Measurements from ENCODE around the gene WWTR1.

The WWTR1 gene

GRCh38 chr3:149534082-149534481 lies 123.7 kb downstream of the WWTR1 start:
- no peak for DNase-seq (ENCODE audit: low read depth)

DNA sequence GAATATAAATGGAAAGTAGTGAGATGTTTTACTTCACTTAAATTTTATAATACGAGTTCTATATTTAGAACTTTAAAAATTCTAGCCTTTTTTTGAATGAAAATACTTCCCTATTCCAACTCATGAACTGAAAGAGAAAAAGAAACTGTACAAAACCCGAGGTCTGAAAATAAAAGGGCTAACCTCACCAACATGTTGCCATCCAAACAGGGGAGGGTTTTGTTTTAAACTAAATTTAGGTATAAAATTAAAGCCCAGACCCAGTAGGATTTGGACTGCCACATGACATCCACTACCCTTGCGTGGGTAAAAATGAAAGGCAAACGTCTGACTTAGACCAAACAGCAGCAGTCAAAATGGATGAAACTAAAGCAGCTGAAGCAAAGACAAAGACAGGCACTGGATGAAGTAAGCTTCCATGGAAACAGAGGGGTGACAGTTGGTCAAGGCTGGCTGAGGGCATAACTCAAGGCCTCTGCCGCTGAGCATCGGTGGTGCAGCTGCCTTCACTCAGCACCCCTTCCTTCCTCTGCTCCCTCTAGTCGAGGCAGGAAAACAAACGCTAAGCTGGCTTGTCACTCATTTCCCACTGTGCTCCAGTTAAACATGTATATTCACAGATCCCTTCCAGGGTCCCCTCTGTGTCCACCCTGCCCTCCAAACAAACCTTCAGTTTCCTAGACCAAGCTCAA lies 125.2 kb downstream of the WWTR1 start:
- DNase-seq (ENCODE audit: low read depth), result no peak

DNA sequence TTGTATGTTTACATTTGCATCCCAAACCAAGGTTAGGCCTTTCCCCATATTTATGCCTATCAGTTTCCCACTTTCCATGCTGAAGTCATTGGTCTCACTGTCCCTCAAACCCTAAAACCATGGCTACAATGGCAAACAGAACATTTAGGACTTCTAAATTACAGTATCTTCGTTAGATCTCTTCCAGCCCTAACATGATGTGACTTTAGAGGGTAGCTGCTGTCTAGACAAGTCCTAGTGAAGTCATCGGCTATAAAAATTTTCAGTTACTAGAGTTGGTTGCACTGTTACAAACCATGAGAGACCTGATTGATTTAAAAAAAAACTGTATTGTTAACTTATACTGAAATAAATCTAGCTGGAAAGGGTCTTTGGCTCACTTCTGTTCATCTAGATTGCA lies 128.7 kb downstream of the WWTR1 start:
- no peak for DNase-seq (ENCODE audit: low read depth)

GRCh38 chr3:149528340-149528650 lies 129.5 kb downstream of the WWTR1 start:
- no peak for DNase-seq (ENCODE audit: low read depth)

DNA sequence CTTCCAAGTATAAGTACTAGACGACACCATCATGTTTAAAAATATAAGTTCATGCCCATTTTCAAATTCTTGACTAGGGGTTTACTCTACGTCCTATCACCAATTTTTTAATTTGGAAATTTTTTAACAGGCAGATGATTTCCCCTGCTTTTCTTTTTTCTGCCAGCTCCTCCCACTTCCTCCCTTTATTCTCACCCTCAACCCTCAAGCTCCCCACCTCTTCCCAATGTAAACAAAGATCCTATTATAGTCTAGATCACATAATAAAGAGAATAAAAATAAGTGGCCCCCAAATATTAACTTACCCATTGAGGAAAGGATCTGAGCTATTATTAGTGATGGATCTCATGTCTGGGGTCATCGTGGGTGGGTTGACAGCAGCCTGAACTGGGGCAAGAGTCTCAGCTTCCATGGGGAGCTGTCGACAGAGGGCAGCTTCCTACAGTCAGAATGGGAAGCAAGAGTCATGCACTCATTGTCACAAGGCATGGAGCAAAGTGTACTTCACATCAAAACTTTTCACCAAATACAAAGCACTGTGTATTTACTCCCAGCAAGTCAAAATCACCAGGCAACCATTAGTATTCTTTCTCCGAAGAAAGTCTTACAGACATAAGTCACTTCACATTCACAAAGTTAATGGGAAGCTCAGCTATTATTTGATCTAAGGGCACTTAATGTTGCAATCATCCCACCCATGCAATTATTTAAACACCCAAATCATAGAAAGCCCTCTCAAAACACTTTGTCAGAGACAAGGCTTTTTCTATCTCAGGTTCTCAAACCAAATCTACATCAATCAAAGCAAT lies 130.1 kb downstream of the WWTR1 start:
- DNase-seq (ENCODE audit: low read depth), result no peak

DNA sequence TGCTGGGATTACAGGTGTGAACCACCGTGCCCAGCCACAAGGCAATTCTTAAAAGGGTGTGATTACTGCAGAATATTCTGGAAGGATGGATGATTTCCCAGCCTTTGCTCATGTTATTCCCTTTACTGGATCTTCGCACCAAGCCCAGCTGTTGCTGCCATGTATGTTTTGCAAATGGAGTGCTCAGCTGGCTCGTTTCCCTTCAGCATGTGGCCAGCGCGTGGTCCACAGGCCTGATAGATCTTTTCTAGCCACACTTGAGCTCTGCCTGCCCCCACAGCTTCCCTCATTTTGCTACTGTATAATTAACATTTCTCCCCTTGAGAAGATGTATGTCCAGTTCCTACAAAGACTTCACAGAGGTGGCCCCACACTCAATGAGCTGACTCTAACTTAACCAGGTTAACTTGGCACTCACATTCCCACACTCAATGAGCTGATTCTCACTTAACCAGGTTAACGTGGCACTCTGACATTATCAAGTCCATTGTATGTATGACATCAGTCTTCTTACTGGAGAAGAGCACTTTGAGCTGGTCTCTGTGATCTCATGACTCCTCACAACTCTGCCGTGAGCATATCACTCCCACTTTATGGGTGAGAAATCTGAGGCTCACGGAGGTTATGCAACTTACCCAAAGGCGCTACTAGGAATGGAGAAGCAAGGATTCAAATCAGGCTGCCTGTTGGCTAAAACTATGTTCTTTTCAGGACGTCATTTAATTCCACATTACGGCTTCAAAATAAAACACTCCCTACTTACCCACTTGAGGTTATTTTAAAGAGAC lies 134.1 kb downstream of the WWTR1 start:
- DNase-seq (ENCODE audit: low read depth), result no peak

GRCh38 chr3:149519912-149520311 lies 137.9 kb downstream of the WWTR1 start:
- DNase-seq (ENCODE audit: low read depth), result no peak

DNA sequence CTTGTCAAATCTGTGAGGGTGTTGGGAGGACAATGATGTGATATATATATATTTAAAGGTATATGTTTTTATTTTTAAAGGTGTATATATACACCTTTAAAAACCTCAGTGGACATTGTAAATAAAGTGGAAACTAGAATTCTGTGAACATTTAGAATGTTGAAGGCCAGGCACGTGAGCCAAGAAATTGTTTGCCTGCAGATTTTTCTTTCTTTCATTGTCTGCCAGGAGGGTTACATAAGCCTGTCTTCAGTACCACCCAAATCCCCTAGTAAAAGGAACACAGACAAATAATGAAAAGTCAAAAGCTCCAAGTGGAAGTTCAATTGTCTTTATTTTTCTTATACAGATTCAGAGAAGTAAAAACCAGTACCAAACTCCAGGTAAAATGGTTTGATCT lies 140.9 kb downstream of the WWTR1 start:
- no peak for DNase-seq (ENCODE audit: low read depth)

GRCh38 chr3:149515249-149515648 lies 142.6 kb downstream of the WWTR1 start:
- DNase-seq (ENCODE audit: low read depth), result no peak

- DNase-seq (ENCODE audit: low read depth), result no peak
These were observed 143.4 kb downstream of the WWTR1 start for GRCh38 chr3:149514471-149514870.

DNA sequence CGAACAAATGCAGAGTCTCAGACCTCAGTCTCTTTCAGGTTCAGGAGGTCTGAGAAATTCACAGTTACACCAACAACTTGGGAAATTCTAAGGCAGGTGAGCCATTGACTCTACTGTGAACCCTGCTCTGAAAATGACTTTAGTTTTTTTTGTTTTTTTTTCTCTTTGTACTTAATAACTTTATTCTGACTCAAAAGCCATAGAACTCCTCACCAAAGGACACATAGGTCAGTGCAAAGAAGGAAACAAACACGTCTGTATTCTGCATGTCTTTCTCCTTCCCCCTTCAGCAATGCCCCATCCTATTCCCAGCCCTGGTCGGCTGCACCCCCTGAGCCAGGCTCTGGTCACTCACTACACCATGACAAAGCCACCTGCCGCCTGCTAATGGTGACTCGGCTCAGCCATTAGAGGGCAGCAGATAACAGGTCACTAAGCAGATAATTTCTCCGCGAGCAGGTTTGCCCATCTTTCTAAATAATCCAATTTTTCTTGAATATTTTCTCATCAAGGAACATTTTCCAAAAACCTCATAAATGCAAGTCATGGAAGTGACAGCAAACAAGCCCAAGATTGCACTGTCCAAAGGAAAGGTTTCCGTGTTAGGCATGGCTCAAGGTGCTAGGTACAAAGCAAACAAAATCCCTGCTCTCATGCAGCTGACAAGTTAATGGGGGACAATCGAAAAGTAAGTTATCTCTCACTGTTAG lies 145.6 kb downstream of the WWTR1 start:
- no peak for DNase-seq (ENCODE audit: low read depth)

DNA sequence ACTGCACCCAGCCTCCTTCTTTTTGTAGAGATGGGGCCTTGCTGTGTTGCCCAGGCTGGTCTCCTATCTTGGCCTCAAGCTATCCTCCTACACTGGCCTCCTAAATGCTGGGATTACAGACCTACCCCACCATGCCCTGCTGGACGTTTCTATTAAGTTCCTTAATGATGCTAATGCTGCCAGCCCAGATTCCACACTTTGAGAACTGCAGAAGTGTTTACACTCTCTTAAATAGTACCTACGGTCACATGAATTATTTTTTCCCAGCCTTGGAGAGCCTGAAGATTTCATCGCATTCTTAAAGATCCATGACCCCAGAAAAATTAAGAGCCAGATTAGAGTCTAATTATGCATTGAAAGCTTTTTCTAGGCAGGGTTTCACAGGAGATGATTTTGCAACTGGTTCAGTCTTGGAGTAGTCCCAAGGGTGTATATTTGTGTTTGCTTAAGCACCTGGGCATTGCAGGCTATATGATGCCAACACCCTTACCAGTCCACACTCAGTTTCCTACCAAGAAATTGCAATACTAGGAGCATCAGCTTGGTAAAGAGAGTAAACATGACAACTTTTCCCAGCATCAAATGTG lies 146.7 kb downstream of the WWTR1 start:
- no peak for DNase-seq (ENCODE audit: low read depth)

- no peak for DNase-seq (ENCODE audit: low read depth)
These were observed 147.3 kb downstream of the WWTR1 start for GRCh38 chr3:149510480-149510879.

DNA sequence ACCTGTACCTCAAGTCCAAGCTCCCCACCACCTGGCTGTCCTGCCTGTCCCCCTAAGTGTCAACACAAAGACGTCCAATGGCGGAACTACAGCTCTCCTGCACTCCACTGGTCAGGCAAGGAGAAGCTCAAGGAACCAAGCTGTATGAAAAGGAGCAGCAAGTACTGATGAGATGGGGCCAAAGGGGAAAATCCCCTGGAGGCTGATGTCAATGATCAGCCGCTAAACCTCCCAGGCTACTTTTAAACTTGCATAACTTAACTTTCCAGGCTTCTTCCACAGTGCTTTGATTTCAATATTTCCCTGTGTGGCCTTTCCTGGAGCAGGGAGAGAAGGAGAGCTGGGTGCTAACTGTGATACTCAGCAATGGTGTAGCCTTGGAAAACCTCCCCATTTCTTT lies 148.3 kb downstream of the WWTR1 start:
- no peak for DNase-seq (ENCODE audit: low read depth)

- no peak for DNase-seq (ENCODE audit: low read depth)
These were observed 150.1 kb downstream of the WWTR1 start for GRCh38 chr3:149507491-149508324.

- no peak for DNase-seq (ENCODE audit: low read depth)
These were observed 150.9 kb downstream of the WWTR1 start for GRCh38 chr3:149506965-149507364.

GRCh38 chr3:149506540-149506939 lies 151.3 kb downstream of the WWTR1 start:
- no peak for DNase-seq (ENCODE audit: low read depth)

- DNase-seq (ENCODE audit: low read depth), result no peak
These were observed 155.4 kb downstream of the WWTR1 start for GRCh38 chr3:149502438-149502837.

- DNase-seq (ENCODE audit: low read depth), result no peak
These were observed 156.3 kb downstream of the WWTR1 start for GRCh38 chr3:149501524-149501923.

GRCh38 chr3:149497966-149498670 lies 159.7 kb downstream of the WWTR1 start:
- no peak for DNase-seq (ENCODE audit: low read depth)
